SHP77 treated with DMSO at 0.1 percent for 48 hours (cell line): Measurements from ENCODE around the gene BBS9.
"Not testable (repeated sequence)": the region's sequence is repeated elsewhere in the genome, so short reads cannot be mapped to it uniquely, and the experiment has no call there.

Experiments used
- DNase-seq: peaks from one replicate; lab custom pipeline; 2025; lab: John Stamatoyannopoulos, UW

Gene BBS9

GRCh38 chr7:33500703-33501701 lies 371.6 kb downstream of the BBS9 start:
- DNase-seq, result no peak

GRCh38 chr7:33503014-33503413 lies 373.6 kb downstream of the BBS9 start:
- no peak for DNase-seq

- DNase-seq, result no peak
These were observed 374.4 kb downstream of the BBS9 start for GRCh38 chr7:33503736-33504135.

- DNase-seq, result no peak
These were observed 374.9 kb downstream of the BBS9 start for GRCh38 chr7:33504266-33504665.

- DNase-seq, result no peak
These were observed 379.8 kb downstream of the BBS9 start for GRCh38 chr7:33509206-33509605.

GRCh38 chr7:33511778-33512177 lies 382.4 kb downstream of the BBS9 start:
- DNase-seq, result no peak

- no peak for DNase-seq
These were observed 387.2 kb downstream of the BBS9 start for GRCh38 chr7:33516568-33516967.

- DNase-seq, result no peak
These were observed 387.8 kb downstream of the BBS9 start for GRCh38 chr7:33517191-33517590.

- DNase-seq, result not testable (repeated sequence)
These were observed 397.6 kb downstream of the BBS9 start for GRCh38 chr7:33527008-33527407.

- DNase-seq, result not testable (repeated sequence)
These were observed 398.2 kb downstream of the BBS9 start for GRCh38 chr7:33527613-33528012.

- no peak for DNase-seq
These were observed 399.7 kb downstream of the BBS9 start for GRCh38 chr7:33529070-33529469.

GRCh38 chr7:33530664-33531063 lies 401.3 kb downstream of the BBS9 start:
- no peak for DNase-seq

- no peak for DNase-seq
These were observed 402.5 kb downstream of the BBS9 start for GRCh38 chr7:33531888-33532287.

GRCh38 chr7:33534833-33535232 lies 405.5 kb downstream of the BBS9 start:
- DNase-seq, result no peak

- no peak for DNase-seq
These were observed 406.6 kb downstream of the BBS9 start for GRCh38 chr7:33535989-33536388.

- no peak for DNase-seq
These were observed 407.2 kb downstream of the BBS9 start for GRCh38 chr7:33536398-33537103.

- no peak for DNase-seq
These were observed 407.7 kb downstream of the BBS9 start for GRCh38 chr7:33537104-33537477.

- no peak for DNase-seq
These were observed 409.8 kb downstream of the BBS9 start for GRCh38 chr7:33539198-33539597.

- DNase-seq, result no peak
These were observed 410.5 kb downstream of the BBS9 start for GRCh38 chr7:33539659-33540400.

- no peak for DNase-seq
These were observed 418.5 kb downstream of the BBS9 start for GRCh38 chr7:33547880-33548279.

GRCh38 chr7:33550363-33550762 lies 421.0 kb downstream of the BBS9 start:
- no peak for DNase-seq

GRCh38 chr7:33550979-33551378 lies 421.6 kb downstream of the BBS9 start:
- no peak for DNase-seq
